D721Med (cell line): ENCODE results near the gene ACYP1.
"Not testable (repeated sequence)": the region's sequence is repeated elsewhere in the genome, so short reads cannot be mapped to it uniquely, and the experiment has no call there.

ENCODE experiments used
- DNase-seq: peaks from one replicate; pipeline ENCODE4 v3.0.0; 2011; ENCODE audit warnings: low spot score; ENCODE audit not compliant: insufficient read length
- FAIRE-seq: peaks from 2 replicates; lab custom pipeline; 2011; peaks lifted over from hg19 to GRCh38; lab: Jason Lieb, UNC
- CTCF ChIP-seq: IDR thresholded peaks from 2 replicates; pipeline ENCODE4 v1.5.1; 2012; ENCODE audit warnings: mild to moderate bottlenecking, control low read depth; ENCODE audit not compliant: insufficient read depth; ENCODE audit errors: missing control alignments

The ACYP1 gene

GRCh38 chr14:75069121-75069810 is 5.4 kb upstream of the ACYP1 start, which contains the start of gene ZC2HC1C:
Gene ZC2HC1C (plus strand): TSS chr14:75069641. CDS start chr14:75070574, 933 bp downstream.
- FAIRE-seq (no peak), DNase-seq (peak; percentile 27)
- no peak for TF ChIP-seq CTCF

GRCh38 chr14:75068294-75069120 is 4.7 kb upstream of the ACYP1 start:
- DNase-seq (no peak), FAIRE-seq (no peak)
- TF ChIP-seq CTCF: no peak

DNA sequence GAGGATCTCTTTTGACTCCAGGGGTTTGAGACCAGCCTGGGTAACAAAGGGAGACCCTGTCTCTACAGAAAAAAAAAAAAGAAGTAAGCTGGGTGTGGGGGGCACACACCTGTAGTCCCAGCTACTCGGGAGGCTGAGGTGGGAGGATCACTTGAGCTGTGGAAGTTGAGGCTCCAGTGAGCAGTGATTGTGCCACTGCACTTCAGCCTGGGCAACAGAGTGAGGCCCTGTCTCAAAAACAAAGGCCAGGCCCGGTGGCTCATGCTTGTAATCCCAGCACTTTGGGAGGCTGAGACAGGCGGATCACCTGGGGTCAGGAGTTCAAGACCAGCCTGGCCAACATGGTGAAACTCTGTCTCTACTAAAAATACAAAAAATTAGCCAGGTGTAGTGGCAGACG is 3.9 kb upstream of the ACYP1 start:
- FAIRE-seq: not testable (repeated sequence)

DNA sequence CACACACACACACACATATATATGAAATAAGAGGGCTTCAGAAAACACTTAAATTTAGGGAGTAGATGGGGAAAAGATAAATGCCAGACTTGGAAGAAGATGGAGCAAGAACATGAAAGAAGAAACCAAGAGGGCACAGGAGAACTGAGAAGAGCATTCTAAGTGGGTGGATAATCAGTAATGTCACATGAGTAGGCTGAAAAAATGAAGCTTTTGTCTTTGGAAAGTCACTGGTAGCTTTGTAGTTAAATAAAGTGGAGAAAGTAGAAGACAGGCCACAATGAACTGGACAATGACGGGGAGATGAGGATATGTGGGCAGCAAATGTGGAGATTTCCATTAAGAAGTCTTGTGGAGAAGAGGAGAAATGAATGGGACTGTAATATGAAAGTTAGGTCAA is 3.4 kb upstream of the ACYP1 start:
- no peak for DNase-seq
- TF ChIP-seq CTCF: no peak
- no peak for FAIRE-seq

More for the DNA sequence above, 3.9 kb upstream of the ACYP1 start:
- DNase-seq: not testable (repeated sequence)

- DNase-seq (no peak), FAIRE-seq (no peak)
- no peak for TF ChIP-seq CTCF
Measured at GRCh38 chr14:75066691-75067090, 2.9 kb upstream of the ACYP1 start.

GRCh38 chr14:75064205-75064567 is 362 bp upstream of the ACYP1 start:
- FAIRE-seq (no peak), DNase-seq (no peak)
- TF ChIP-seq CTCF: no peak

- DNase-seq: no peak
- no peak for FAIRE-seq
- TF ChIP-seq CTCF: no peak
Measured at GRCh38 chr14:75063013-75063412, 811 bp downstream of the ACYP1 start.
